GM12801 (cell line): ENCODE measurements around the gene RNF208.

Experiments used
- CTCF ChIP-seq: IDR thresholded peaks from one replicate; pipeline ENCODE4 v1.5.1; 2011; ENCODE audit warnings: control low read depth; ENCODE audit not compliant: insufficient read length; ENCODE audit errors: extremely low read depth

RNF208 gene

GRCh38 chr9:137222190-137223077, at the start of gene RNF208:
Gene RNF208 (minus strand): TSS chr9:137222240. CDS start chr9:137221212, 1,028 bp downstream.
- no peak for TF ChIP-seq CTCF

GRCh38 chr9:137271696-137272076, 49.6 kb upstream of the RNF208 start:
- TF ChIP-seq CTCF: no peak

- no peak for TF ChIP-seq CTCF
Measured at GRCh38 chr9:137270929-137271695, 49.1 kb upstream of the RNF208 start.

- TF ChIP-seq CTCF: no peak
Measured at GRCh38 chr9:137269231-137269772, 47.3 kb upstream of the RNF208 start.

GRCh38 chr9:137268538-137269201, 46.6 kb upstream of the RNF208 start:
- no peak for TF ChIP-seq CTCF

GRCh38 chr9:137267933-137268355, 45.9 kb upstream of the RNF208 start:
- TF ChIP-seq CTCF: no peak
